A549 (cell line): Measurements from ENCODE around the gene PMVK.

Experiments used
- CTCF ChIP-seq: fragments of >200 bp; sonication (Bioruptor Twin); formaldehyde crosslinking; IDR thresholded peaks from 3 replicates; pipeline ENCODE4 v1.5.1; 2016
- JUN ChIP-seq, 2 experiments: fragments of >200 bp; sonication (Bioruptor Twin); formaldehyde crosslinking; IDR thresholded peaks; 2 replicates in 1 of 2; 3 replicates in 1 of 2; pipeline ENCODE4 v1.6.1; 2016 to 2017
- MAX ChIP-seq: IDR thresholded peaks from 2 replicates; pipeline ENCODE4 v1.6.1; 2012
- POLR2A ChIP-seq: IDR thresholded peaks from 2 replicates; pipeline ENCODE4 v1.6.1; 2012; ENCODE audit warnings: mild to moderate bottlenecking, low read length
- RARB ChIP-seq: fragments of 250-450 bp; sonication (Bioruptor Pico); IDR thresholded peaks from 2 replicates; pipeline ENCODE4 v1.8.0; 2021; ENCODE audit warnings: mild to moderate bottlenecking, moderate library complexity
- RNF2 ChIP-seq: fragments of 200-600 bp; sonication (generic); IDR thresholded peaks from 2 replicates; pipeline ENCODE4 v1.6.1; 2016; ENCODE audit warnings: low read depth, mild to moderate bottlenecking, antibody characterized with exemption, moderate library complexity, borderline replicate concordance
- SMC3 ChIP-seq: fragments of >200 bp; sonication (Bioruptor Twin); formaldehyde crosslinking; IDR thresholded peaks from 3 replicates; pipeline ENCODE4 v1.6.1; 2018; ENCODE audit warnings: inconsistent platforms
- ZNF302 ChIP-seq: fragments of 250-450 bp; sonication (Bioruptor Pico); IDR thresholded peaks from 2 replicates; pipeline ENCODE4 v1.9.0; 2021; ENCODE audit warnings: inconsistent platforms, mild to moderate bottlenecking, moderate library complexity
- TF ChIP-seq, protein P1 (sequence below): IDR thresholded peaks from 2 replicates; pipeline ENCODE4 v1.6.1; 2012

DNA sequence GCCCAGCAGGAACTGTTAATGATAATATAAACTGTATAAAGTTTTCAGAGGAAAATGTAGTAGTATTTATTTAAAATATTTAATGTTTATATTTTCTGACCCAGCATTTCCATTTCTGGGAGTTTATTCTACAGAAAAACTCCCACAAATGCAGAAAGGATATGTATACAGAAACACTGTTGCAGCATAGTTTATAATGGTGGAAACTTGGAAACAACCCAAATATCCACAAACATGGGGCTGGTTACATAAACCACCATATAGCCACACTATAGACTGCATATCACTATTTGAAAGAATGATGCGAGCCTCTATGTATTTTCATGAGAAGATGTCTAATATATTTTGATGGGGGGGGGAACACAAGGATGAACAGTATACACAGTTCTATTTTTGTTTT, 34.9 kb downstream of the PMVK start:
- TF ChIP-seq CTCF (no peak), MAX (no peak), SMC3 (no peak), ZNF302 (CRISPR knock-in tag) (no peak), RARB (CRISPR knock-in tag) (no peak), RNF2 (no peak), POLR2A (no peak), JUN (IDR thresholded peaks at IDR 0.05) (no peak)
- TF ChIP-seq, protein P1, sequence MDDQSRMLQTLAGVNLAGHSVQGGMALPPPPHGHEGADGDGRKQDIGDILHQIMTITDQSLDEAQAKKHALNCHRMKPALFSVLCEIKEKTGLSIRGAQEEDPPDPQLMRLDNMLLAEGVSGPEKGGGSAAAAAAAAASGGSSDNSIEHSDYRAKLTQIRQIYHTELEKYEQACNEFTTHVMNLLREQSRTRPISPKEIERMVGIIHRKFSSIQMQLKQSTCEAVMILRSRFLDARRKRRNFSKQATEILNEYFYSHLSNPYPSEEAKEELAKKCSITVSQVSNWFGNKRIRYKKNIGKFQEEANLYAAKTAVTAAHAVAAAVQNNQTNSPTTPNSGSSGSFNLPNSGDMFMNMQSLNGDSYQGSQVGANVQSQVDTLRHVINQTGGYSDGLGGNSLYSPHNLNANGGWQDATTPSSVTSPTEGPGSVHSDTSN, result no peak
